ENCODE measurements around the gene CST3.

GRCh38 chr20:23661002-23661429 lies 23.3 kb upstream of the CST3 start:
- no peak for TF ChIP-seq CEBPB (IDR thresholded peaks at IDR 0.05; ENCODE audit: low read depth)
- no peak for TF ChIP-seq EGR1 (IDR thresholded peaks at IDR 0.05; ENCODE audit: low read depth)
- TF ChIP-seq POLR2A (IDR thresholded peaks at IDR 0.05; ENCODE audit: borderline replicate concordance, extremely low read depth, insufficient read depth, insufficient read length): no peak
- TF ChIP-seq EZH2 (IDR thresholded peaks at IDR 0.05): no peak

All from HCT116 (cell line).